ENCODE data around the gene KLHL15.

Gene KLHL15

DNA sequence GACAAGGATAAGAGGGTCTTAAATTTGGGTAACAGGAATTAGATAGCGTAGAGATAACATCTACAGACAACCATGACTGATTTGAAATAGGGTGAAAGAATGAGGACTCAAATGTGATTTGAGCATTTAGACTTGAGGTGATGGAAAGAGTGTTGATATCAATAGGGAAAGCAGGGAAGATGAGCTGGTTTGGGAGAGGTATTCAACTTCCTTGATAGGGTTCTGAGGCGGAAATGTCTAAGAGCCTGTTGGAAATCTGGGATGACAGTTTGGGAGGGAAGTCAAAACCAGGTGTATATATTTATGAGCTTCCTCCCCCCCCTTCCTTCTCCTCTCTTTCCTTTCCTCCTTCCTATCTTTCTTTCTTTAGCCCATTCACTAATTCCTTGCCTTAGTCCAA, 36.5 kb downstream of the KLHL15 start:
- Histone ChIP-seq H4K20me1 (ENCODE audit: insufficient read depth, low read length, poor library complexity, severe bottlenecking) (no peaks in the 10 kb centered on the region), H3K36me3 (ENCODE audit: insufficient read depth, low read length) (peaks cover 50% of the 10 kb centered on the region; the same call in 1 of the 2 replicates), H3K9me3 (ENCODE audit: insufficient read depth, low read depth, low read length) (no peaks in the 10 kb centered on the region), H3K4me1 (ENCODE audit: insufficient read depth, low read length, poor library complexity, severe bottlenecking) (no peaks in the 10 kb centered on the region), H2AFZ (ENCODE audit: low read length) (no peak overlapping the region), H3K9me2 (replicated peaks; ENCODE audit: low read depth, low read length) (no peaks in the 10 kb centered on the region), H3K9ac (ENCODE audit: low read depth, low read length, poor library complexity, severe bottlenecking) (no peak overlapping the region), H3F3A (ENCODE audit: low read depth) (no peaks in the 10 kb centered on the region), H3K27me3 (ENCODE audit: insufficient read depth, low read length, poor library complexity, severe bottlenecking) (no peaks in the 10 kb centered on the region), H3K4me3 (ENCODE audit: low read length, poor library complexity, severe bottlenecking) (no peak overlapping the region), H3K79me2 (ENCODE audit: insufficient read depth, low read length) (peaks cover 10% of the 10 kb centered on the region; the same call in 1 of the 2 replicates), H3K4me2 (ENCODE audit: low read depth, low read length, poor library complexity, severe bottlenecking) (no peak overlapping the region)
- no peak for TF ChIP-seq EZH2phosphoT487 (IDR thresholded peaks at IDR 0.05; ENCODE audit: borderline replicate concordance)
- TF ChIP-seq, protein P1, sequence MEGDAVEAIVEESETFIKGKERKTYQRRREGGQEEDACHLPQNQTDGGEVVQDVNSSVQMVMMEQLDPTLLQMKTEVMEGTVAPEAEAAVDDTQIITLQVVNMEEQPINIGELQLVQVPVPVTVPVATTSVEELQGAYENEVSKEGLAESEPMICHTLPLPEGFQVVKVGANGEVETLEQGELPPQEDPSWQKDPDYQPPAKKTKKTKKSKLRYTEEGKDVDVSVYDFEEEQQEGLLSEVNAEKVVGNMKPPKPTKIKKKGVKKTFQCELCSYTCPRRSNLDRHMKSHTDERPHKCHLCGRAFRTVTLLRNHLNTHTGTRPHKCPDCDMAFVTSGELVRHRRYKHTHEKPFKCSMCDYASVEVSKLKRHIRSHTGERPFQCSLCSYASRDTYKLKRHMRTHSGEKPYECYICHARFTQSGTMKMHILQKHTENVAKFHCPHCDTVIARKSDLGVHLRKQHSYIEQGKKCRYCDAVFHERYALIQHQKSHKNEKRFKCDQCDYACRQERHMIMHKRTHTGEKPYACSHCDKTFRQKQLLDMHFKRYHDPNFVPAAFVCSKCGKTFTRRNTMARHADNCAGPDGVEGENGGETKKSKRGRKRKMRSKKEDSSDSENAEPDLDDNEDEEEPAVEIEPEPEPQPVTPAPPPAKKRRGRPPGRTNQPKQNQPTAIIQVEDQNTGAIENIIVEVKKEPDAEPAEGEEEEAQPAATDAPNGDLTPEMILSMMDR (conservative IDR thresholded peaks at IDR 0.05; ENCODE audit: low read length), result no peak

DNA sequence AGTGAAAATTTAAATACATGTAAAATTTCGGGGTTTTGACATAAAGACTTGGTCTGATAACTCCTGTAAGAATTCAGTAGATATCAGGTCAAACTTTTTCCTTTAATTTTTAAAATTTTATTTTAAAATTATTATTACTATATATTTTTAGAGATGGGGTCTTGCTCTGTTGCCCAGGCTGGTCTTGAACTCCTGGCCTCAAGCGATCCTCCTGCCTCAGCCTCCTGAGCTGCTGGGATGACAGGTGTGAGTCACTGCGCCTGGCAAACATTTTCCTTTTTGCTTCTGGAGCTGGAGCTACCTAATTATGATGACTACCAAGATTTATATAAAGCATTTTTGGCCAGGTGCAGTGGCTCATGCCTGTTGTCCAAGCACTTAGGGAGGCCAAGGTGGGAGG, 37.3 kb downstream of the KLHL15 start:
- Histone ChIP-seq H3K79me2 (ENCODE audit: insufficient read depth, low read length) (peaks cover 10% of the 10 kb centered on the region; the same call in 1 of the 2 replicates), H3K4me2 (ENCODE audit: low read depth, low read length, poor library complexity, severe bottlenecking) (no peak overlapping the region), H3K9ac (ENCODE audit: low read depth, low read length, poor library complexity, severe bottlenecking) (no peak overlapping the region), H3K4me1 (ENCODE audit: insufficient read depth, low read length, poor library complexity, severe bottlenecking) (no peaks in the 10 kb centered on the region), H2AFZ (ENCODE audit: low read length) (no peak overlapping the region), H3K9me2 (replicated peaks; ENCODE audit: low read depth, low read length) (no peaks in the 10 kb centered on the region), H3F3A (ENCODE audit: low read depth) (no peaks in the 10 kb centered on the region), H3K9me3 (ENCODE audit: insufficient read depth, low read depth, low read length) (no peaks in the 10 kb centered on the region), H3K36me3 (ENCODE audit: insufficient read depth, low read length) (peaks cover 52% of the 10 kb centered on the region; the same call in 1 of the 2 replicates), H3K27me3 (ENCODE audit: insufficient read depth, low read length, poor library complexity, severe bottlenecking) (no peaks in the 10 kb centered on the region), H3K4me3 (ENCODE audit: low read length, poor library complexity, severe bottlenecking) (no peak overlapping the region), H4K20me1 (ENCODE audit: insufficient read depth, low read length, poor library complexity, severe bottlenecking) (no peaks in the 10 kb centered on the region)
- TF ChIP-seq, protein P1 (conservative IDR thresholded peaks at IDR 0.05; ENCODE audit: low read length), result no peak

DNA sequence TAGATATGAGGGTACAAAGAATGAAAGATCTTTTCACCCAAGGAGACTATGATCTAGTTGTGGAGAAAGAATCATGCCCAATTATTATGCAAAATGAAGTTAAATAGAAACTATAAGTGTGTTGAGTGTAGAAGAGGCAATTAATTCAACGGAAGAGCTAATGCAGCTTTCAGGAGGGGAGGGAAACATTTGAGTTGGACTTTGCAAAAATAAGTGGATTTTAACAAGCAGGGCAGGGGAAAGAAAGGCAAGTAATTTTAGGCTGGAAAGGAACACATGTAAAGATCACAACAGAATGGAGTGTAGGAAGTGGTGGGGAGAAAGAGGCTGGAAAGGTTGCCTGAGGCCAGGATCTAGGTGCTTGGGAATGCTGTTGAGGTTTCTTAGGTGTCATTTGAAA, 44.1 kb downstream of the KLHL15 start:
- no peak for TF ChIP-seq EZH2phosphoT487 (IDR thresholded peaks at IDR 0.05; ENCODE audit: borderline replicate concordance)
- Histone ChIP-seq H3K36me3 (ENCODE audit: insufficient read depth, low read length) (peaks cover 22% of the 10 kb centered on the region; the same call in 1 of the 2 replicates), H3K27me3 (ENCODE audit: insufficient read depth, low read length, poor library complexity, severe bottlenecking) (no peaks in the 10 kb centered on the region), H2AFZ (ENCODE audit: low read length) (no peak overlapping the region), H4K20me1 (ENCODE audit: insufficient read depth, low read length, poor library complexity, severe bottlenecking) (no peaks in the 10 kb centered on the region), H3K9me2 (replicated peaks; ENCODE audit: low read depth, low read length) (no peaks in the 10 kb centered on the region), H3K4me1 (ENCODE audit: insufficient read depth, low read length, poor library complexity, severe bottlenecking) (no peaks in the 10 kb centered on the region), H3K9ac (ENCODE audit: low read depth, low read length, poor library complexity, severe bottlenecking) (no peak overlapping the region), H3K4me3 (ENCODE audit: low read length, poor library complexity, severe bottlenecking) (no peak overlapping the region), H3F3A (ENCODE audit: low read depth) (no peaks in the 10 kb centered on the region), H3K4me2 (ENCODE audit: low read depth, low read length, poor library complexity, severe bottlenecking) (no peak overlapping the region), H3K9me3 (ENCODE audit: insufficient read depth, low read depth, low read length) (no peaks in the 10 kb centered on the region), H3K79me2 (ENCODE audit: insufficient read depth, low read length) (no peaks in the 10 kb centered on the region)

DNA sequence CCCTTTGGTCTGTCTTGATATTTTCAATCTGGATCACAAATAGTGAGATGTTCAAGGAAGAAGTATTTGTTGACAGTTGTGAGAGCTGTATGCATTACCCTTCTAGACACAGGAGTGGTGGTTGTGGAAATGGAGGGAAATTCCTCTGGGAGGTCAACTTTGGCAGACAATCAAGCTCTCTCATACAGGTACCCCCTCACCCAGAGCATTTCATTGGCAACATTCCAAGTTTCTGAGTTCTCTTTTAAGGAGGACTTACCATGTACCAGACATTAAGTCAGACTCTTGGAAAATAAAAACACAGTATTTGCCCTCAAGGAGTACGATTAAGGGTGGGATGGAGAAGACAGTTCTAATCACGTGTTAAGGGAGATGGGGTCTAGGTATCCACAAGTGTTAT, 45.3 kb downstream of the KLHL15 start:
- no peaks in the 10 kb centered on the region for H4K20me1 ChIP-seq (ENCODE audit: insufficient read depth, low read length, poor library complexity, severe bottlenecking)
- no peaks in the 10 kb centered on the region for H3K79me2 ChIP-seq (ENCODE audit: insufficient read depth, low read length)
- H3K27me3 ChIP-seq (ENCODE audit: insufficient read depth, low read length, poor library complexity, severe bottlenecking), result no peaks in the 10 kb centered on the region
- H2AFZ ChIP-seq (ENCODE audit: low read length), result no peak overlapping the region
- H3K4me2 ChIP-seq (ENCODE audit: low read depth, low read length, poor library complexity, severe bottlenecking), result no peak overlapping the region
- H3K4me1 ChIP-seq (ENCODE audit: insufficient read depth, low read length, poor library complexity, severe bottlenecking), result no peaks in the 10 kb centered on the region
- no peaks in the 10 kb centered on the region for H3K9me3 ChIP-seq (ENCODE audit: insufficient read depth, low read depth, low read length)
- no peak for TF ChIP-seq EZH2phosphoT487 (IDR thresholded peaks at IDR 0.05; ENCODE audit: borderline replicate concordance)
- TF ChIP-seq, protein P1 (conservative IDR thresholded peaks at IDR 0.05; ENCODE audit: low read length), result no peak
- H3F3A ChIP-seq (ENCODE audit: low read depth), result no peaks in the 10 kb centered on the region
- H3K9ac ChIP-seq (ENCODE audit: low read depth, low read length, poor library complexity, severe bottlenecking), result no peak overlapping the region
- no peaks in the 10 kb centered on the region for H3K9me2 ChIP-seq (replicated peaks; ENCODE audit: low read depth, low read length)
- peaks cover 11% of the 10 kb centered on the region; the same call in 1 of the 2 replicates for H3K36me3 ChIP-seq (ENCODE audit: insufficient read depth, low read length)
- no peak overlapping the region for H3K4me3 ChIP-seq (ENCODE audit: low read length, poor library complexity, severe bottlenecking)

Measured in Loucy (cell line).